ENCODE data around the gene PCBP3. TPM values are rescaled to one million over a fixed set of nuclear protein-coding genes. Genes with fewer than 3 reads are reported as not detected.

PCBP3 gene
- total and polyA plus RNA-seq, 10 of the 15 experiments (the other 5 are each of a cell fraction or from before 2014, with no cell fraction given) = 0.09 to 1.3 (median 0.46) TPM; not detected in 3

GRCh38 chr21:45803618-45804340, 160.3 kb downstream of the PCBP3 start:
- no peaks in the 10 kb centered on the region; the same call in 1 of the 2 replicates for H4K20me1 ChIP-seq (ENCODE audit: control insufficient read depth, insufficient read depth)
- in situ Hi-C loops (cut with MboI) = loop anchor here (25.0 kb wide), 1 partner anchor 341 kb away; no protein-coding TSS in a partner anchor
- H3K4me2 ChIP-seq (ENCODE audit: control insufficient read depth, insufficient read depth) = no peak overlapping the region
- no peaks in the 10 kb centered on the region for H3K36me3 ChIP-seq (ENCODE audit: control insufficient read depth in 2 of 2, insufficient read depth in 2 of 2, low read length in 1 of 2)
- CTCF ChIA-PET = interaction anchor here (0.6 kb wide), 1 partner anchor 77 kb away, joined by 3 read pairs; no protein-coding TSS in a partner anchor
- no peak for FAIRE-seq
- H2AFZ ChIP-seq (ENCODE audit: control insufficient read depth, low read depth, low read length) = no peak overlapping the region
- no peak overlapping the region for H3K9ac ChIP-seq (ENCODE audit: control insufficient read depth, insufficient read depth, low read length)
- no peaks in the 10 kb centered on the region for H3K79me2 ChIP-seq (ENCODE audit: control insufficient read depth, insufficient read depth, low read length)
- BruUV-seq (replicated peaks) = no TSS peak
- POLR2A ChIA-PET = no interaction called here
- intact Hi-C loops (cut with micrococcal nuclease; ENCODE audit: unreplicated experiment) = no loop called here
- no peaks in the 10 kb centered on the region for H3K27me3 ChIP-seq (replicated peaks in 1 of 2; ENCODE audit: control insufficient read depth in 2 of 2, insufficient read depth in 2 of 2, low read length in 1 of 2)
- RAD21 ChIA-PET (ENCODE audit: unreplicated experiment) = no interaction called here
- 54% methylated on average over 15 of the region's 15 CpGs for WGBS (ENCODE audit: insufficient coverage, insufficient replicate concordance, low lambda C conversion rate, missing lambda C conversion rate)
- SMC1A ChIA-PET (ENCODE audit: uncharacterized antibody, unreplicated experiment) = no interaction called here
- H3K9me3 ChIP-seq (replicated peaks; ENCODE audit: control insufficient read depth, insufficient read depth, low read length) = no peaks in the 10 kb centered on the region
- no peak overlapping the region for H3K4me3 ChIP-seq
- H3K27ac ChIP-seq (ENCODE audit: control insufficient read depth, insufficient read depth) = no peak overlapping the region
- DNase-seq (ENCODE audit: low read depth, low spot score) = no peak
- TF ChIP-seq MAX (IDR thresholded peaks at IDR 0.05; ENCODE audit: low read depth, low read length) (no peak), HDAC2 (IDR thresholded peaks at IDR 0.05) (no peak), CEBPZ (IDR thresholded peaks at IDR 0.05; ENCODE audit: low read depth, low read length) (no peak), ESRRA (IDR thresholded peaks at IDR 0.05; ENCODE audit: low read length) (no peak), LARP7 (IDR thresholded peaks at IDR 0.05) (no peak), CREM (IDR thresholded peaks at IDR 0.05; ENCODE audit: low read depth) (no peak), TAF1 (IDR thresholded peaks at IDR 0.05; ENCODE audit: borderline replicate concordance, low read depth, low read length) (no peak), SMC3 (IDR thresholded peaks at IDR 0.05; ENCODE audit: borderline replicate concordance, low read length) (no peak), BHLHE40 (IDR thresholded peaks at IDR 0.05; ENCODE audit: borderline replicate concordance in 1 of 2, low read depth in 2 of 2, low read length in 1 of 2) (no peak), IKZF1 (conservative IDR thresholded peaks at IDR 0.05) (no peak), JUNB (IDR thresholded peaks at IDR 0.05) (no peak), RBBP5 (conservative IDR thresholded peaks at IDR 0.05) (no peak)
- no peaks in the 10 kb centered on the region for H3K4me1 ChIP-seq (ENCODE audit: control insufficient read depth, insufficient read depth, low read length)
- no peak for ATAC-seq

All from GM12878 (cell line).